ENCODE measurements around the gene RABGGTA. TPM values are rescaled to one million over a fixed set of nuclear protein-coding genes. Genes with fewer than 3 reads are reported as not detected.

The RABGGTA gene
- total and polyA plus RNA-seq, 9 of the 15 experiments (the other 6 are each of a cell fraction or from before 2014, with no cell fraction given): 4.5 to 24.2 (median 15.5) TPM

- TF ChIP-seq ZNF384 (IDR thresholded peaks at IDR 0.05; ENCODE audit: low read depth, low read length): peak; percentile 39; the same call in 1 of the 2 replicates
- TF ChIP-seq NFIC (IDR thresholded peaks at IDR 0.05): no peak
- TF ChIP-seq KLF13 (tag; IDR thresholded peaks at IDR 0.05; ENCODE audit: borderline replicate concordance, low read depth): 0 out of 2 replicates have a peak, but pooled peaks have one; percentile 54
- no peak for TF ChIP-seq ZNF277 (CRISPR knock-in tag; IDR thresholded peaks at IDR 0.05; ENCODE audit: borderline replicate concordance)
- peak; percentile 78 for TF ChIP-seq FIP1L1 (IDR thresholded peaks at IDR 0.05; ENCODE audit: low read depth, low read length, poor library complexity, severe bottlenecking)
- TF ChIP-seq TAF1 (IDR thresholded peaks at IDR 0.05; ENCODE audit: control insufficient read depth, extremely low read depth, insufficient read depth, low read length, severe bottlenecking): peak; percentile 55
- 0 out of 2 replicates have a peak, but pooled peaks have one; percentile 31 for TF ChIP-seq PML (IDR thresholded peaks at IDR 0.05; ENCODE audit: low read length)
- no peak for TF ChIP-seq MCM5 (IDR thresholded peaks at IDR 0.05; ENCODE audit: low read depth)
- no peak for TF ChIP-seq IRF9 (tag; IDR thresholded peaks at IDR 0.05)
- no peak for TF ChIP-seq RNF2 (IDR thresholded peaks at IDR 0.05)
- TF ChIP-seq ZNF764 (CRISPR knock-in tag; IDR thresholded peaks at IDR 0.05; ENCODE audit: low read depth): no peak
- no peak for TF ChIP-seq MLX (CRISPR knock-in tag; conservative IDR thresholded peaks at IDR 0.05)
- no peak for TF ChIP-seq NFE2L1 (tag; IDR thresholded peaks at IDR 0.05; ENCODE audit: borderline replicate concordance, low read depth)
- peak; percentile 94 for TF ChIP-seq POLR2G (IDR thresholded peaks at IDR 0.05; ENCODE audit: low read depth, low read length)
- TF ChIP-seq ZBTB49 (CRISPR knock-in tag; IDR thresholded peaks at IDR 0.05; ENCODE audit: borderline replicate concordance): no peak
- TF ChIP-seq STAT6 (CRISPR knock-in tag; IDR thresholded peaks at IDR 0.05): no peak
- no peak for TF ChIP-seq HMBOX1 (IDR thresholded peaks at IDR 0.05)
Measured at GRCh38 chr14:24271134-24271833, at the start of gene RABGGTA (continued).

Measured in K562 (cell line).